Measurements from ENCODE around the gene MYO5B. TPM values are rescaled to one million over a fixed set of nuclear protein-coding genes. Genes with fewer than 3 reads are reported as not detected.

MYO5B gene
- total and polyA plus RNA-seq, 4 donors, result 5.4 to 23.4 (median 11.4) TPM

DNA sequence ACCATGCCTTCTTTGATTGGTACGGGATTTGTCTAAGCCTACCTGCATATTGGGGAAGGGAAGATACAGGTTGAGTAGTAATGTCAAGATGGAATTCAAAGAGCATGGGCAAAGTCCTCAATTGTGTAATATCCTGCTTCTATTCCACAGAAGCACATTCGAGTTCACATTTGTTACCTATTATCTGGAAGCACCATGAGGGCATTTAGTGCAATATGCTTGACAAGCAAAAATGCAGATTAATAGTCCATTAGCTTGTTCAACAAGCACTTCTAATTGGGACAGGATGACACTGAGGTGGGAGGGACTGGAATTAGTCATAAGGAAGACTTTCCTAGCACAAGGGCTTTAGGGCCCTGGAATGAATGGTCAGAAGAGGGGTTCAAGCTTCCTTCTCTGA, 40.5 kb downstream of the MYO5B start:
- WGBS, result 32% methylated on average over 2 of the region's 2 CpGs

More for the DNA sequence above, 40.5 kb downstream of the MYO5B start:
- no peak for DNase-seq (ENCODE audit: low spot score)
- no peak overlapping the region for H3K4me3 ChIP-seq (ENCODE audit: low read depth in 1 of 3, low read length in 3 of 3)
- peaks cover 4 to 10% (median 6%) of the 10 kb centered on the region in 4 donors for H3K4me1 ChIP-seq (ENCODE audit: control insufficient read depth in 4 of 4, insufficient read depth in 4 of 4, low read length in 3 of 4)
- no peaks in the 10 kb centered on the region for H3K27me3 ChIP-seq (ENCODE audit: control insufficient read depth in 4 of 4, insufficient read depth in 4 of 4, low read length in 3 of 4)
- no peak overlapping the region for H3K9ac ChIP-seq (ENCODE audit: low read depth in 1 of 2, low read length in 2 of 2)
- no peaks in the 10 kb centered on the region for H3K36me3 ChIP-seq (ENCODE audit: control insufficient read depth in 4 of 4, insufficient read depth in 3 of 4, low read depth in 1 of 4, low read length in 3 of 4)
- H3K9me3 ChIP-seq (ENCODE audit: control insufficient read depth in 4 of 4, low read length in 3 of 4), result no peaks in the 10 kb centered on the region
- TF ChIP-seq, protein P1, sequence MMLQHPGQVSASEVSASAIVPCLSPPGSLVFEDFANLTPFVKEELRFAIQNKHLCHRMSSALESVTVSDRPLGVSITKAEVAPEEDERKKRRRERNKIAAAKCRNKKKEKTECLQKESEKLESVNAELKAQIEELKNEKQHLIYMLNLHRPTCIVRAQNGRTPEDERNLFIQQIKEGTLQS (IDR thresholded peaks at IDR 0.05), result no peak
- TF ChIP-seq, protein P2, sequence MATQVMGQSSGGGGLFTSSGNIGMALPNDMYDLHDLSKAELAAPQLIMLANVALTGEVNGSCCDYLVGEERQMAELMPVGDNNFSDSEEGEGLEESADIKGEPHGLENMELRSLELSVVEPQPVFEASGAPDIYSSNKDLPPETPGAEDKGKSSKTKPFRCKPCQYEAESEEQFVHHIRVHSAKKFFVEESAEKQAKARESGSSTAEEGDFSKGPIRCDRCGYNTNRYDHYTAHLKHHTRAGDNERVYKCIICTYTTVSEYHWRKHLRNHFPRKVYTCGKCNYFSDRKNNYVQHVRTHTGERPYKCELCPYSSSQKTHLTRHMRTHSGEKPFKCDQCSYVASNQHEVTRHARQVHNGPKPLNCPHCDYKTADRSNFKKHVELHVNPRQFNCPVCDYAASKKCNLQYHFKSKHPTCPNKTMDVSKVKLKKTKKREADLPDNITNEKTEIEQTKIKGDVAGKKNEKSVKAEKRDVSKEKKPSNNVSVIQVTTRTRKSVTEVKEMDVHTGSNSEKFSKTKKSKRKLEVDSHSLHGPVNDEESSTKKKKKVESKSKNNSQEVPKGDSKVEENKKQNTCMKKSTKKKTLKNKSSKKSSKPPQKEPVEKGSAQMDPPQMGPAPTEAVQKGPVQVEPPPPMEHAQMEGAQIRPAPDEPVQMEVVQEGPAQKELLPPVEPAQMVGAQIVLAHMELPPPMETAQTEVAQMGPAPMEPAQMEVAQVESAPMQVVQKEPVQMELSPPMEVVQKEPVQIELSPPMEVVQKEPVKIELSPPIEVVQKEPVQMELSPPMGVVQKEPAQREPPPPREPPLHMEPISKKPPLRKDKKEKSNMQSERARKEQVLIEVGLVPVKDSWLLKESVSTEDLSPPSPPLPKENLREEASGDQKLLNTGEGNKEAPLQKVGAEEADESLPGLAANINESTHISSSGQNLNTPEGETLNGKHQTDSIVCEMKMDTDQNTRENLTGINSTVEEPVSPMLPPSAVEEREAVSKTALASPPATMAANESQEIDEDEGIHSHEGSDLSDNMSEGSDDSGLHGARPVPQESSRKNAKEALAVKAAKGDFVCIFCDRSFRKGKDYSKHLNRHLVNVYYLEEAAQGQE (IDR thresholded peaks at IDR 0.05), result peak; percentile 37
- TF ChIP-seq GABPA (IDR thresholded peaks at IDR 0.05 in 1 of 2, conservative IDR thresholded peaks at IDR 0.05 in 1 of 2) (peak in 1 of 2 donors; percentile 63), SP1 (IDR thresholded peaks at IDR 0.05) (peak; percentile 73), FOXA2 (IDR thresholded peaks at IDR 0.05) (no peak), FOXA1 (IDR thresholded peaks at IDR 0.05) (no peak), JUND (IDR thresholded peaks at IDR 0.05) (peak; percentile 27 to 63), EGR1 (IDR thresholded peaks at IDR 0.05; ENCODE audit: low read depth in 2 of 2) (no peak), RXRA (IDR thresholded peaks at IDR 0.05) (peak; percentile 80 to 81), RAD21 (IDR thresholded peaks at IDR 0.05) (peak; percentile 37 to 43), NR2F2 (IDR thresholded peaks at IDR 0.05) (no peak), HNF4A (conservative IDR thresholded peaks at IDR 0.05) (peak; percentile 94 to 95), TAF1 (conservative IDR thresholded peaks at IDR 0.05) (no peak), YY1 (IDR thresholded peaks at IDR 0.05) (peak; percentile 69), HNF4G (IDR thresholded peaks at IDR 0.05) (peak; percentile 83)
- TF ChIP-seq, protein P3, sequence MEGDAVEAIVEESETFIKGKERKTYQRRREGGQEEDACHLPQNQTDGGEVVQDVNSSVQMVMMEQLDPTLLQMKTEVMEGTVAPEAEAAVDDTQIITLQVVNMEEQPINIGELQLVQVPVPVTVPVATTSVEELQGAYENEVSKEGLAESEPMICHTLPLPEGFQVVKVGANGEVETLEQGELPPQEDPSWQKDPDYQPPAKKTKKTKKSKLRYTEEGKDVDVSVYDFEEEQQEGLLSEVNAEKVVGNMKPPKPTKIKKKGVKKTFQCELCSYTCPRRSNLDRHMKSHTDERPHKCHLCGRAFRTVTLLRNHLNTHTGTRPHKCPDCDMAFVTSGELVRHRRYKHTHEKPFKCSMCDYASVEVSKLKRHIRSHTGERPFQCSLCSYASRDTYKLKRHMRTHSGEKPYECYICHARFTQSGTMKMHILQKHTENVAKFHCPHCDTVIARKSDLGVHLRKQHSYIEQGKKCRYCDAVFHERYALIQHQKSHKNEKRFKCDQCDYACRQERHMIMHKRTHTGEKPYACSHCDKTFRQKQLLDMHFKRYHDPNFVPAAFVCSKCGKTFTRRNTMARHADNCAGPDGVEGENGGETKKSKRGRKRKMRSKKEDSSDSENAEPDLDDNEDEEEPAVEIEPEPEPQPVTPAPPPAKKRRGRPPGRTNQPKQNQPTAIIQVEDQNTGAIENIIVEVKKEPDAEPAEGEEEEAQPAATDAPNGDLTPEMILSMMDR (IDR thresholded peaks at IDR 0.05; ENCODE audit: low read depth, low read length, missing input control), result no peak
- TF ChIP-seq, protein P4, sequence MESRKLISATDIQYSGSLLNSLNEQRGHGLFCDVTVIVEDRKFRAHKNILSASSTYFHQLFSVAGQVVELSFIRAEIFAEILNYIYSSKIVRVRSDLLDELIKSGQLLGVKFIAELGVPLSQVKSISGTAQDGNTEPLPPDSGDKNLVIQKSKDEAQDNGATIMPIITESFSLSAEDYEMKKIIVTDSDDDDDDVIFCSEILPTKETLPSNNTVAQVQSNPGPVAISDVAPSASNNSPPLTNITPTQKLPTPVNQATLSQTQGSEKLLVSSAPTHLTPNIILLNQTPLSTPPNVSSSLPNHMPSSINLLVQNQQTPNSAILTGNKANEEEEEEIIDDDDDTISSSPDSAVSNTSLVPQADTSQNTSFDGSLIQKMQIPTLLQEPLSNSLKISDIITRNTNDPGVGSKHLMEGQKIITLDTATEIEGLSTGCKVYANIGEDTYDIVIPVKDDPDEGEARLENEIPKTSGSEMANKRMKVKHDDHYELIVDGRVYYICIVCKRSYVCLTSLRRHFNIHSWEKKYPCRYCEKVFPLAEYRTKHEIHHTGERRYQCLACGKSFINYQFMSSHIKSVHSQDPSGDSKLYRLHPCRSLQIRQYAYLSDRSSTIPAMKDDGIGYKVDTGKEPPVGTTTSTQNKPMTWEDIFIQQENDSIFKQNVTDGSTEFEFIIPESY (IDR thresholded peaks at IDR 0.05), result peak; percentile 42
- TF ChIP-seq, protein P5, sequence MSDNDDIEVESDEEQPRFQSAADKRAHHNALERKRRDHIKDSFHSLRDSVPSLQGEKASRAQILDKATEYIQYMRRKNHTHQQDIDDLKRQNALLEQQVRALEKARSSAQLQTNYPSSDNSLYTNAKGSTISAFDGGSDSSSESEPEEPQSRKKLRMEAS (IDR thresholded peaks at IDR 0.05), result peak; percentile 55
- peak overlapping the region in 1 of 2 donors; percentile 59 for H3K27ac ChIP-seq (ENCODE audit: low read depth in 1 of 2, low read length in 2 of 2)

Data from liver (tissue), 9 donors.